Measurements from ENCODE around the gene GNGT2. TPM values are rescaled to one million over a fixed set of nuclear protein-coding genes. Genes with fewer than 3 reads are reported as not detected.

Gene GNGT2
- total RNA-seq, 1 donor from 2014 or later, result 0.58 TPM

GRCh38 chr17:49252148-49252695, 41.8 kb upstream of the GNGT2 start:
- no peak overlapping the region for H3K4me3 ChIP-seq (ENCODE audit: low read depth, low read length)
- TF ChIP-seq CTCF (IDR thresholded peaks at IDR 0.05; ENCODE audit: insufficient read depth, low read length, poor library complexity, severe bottlenecking), result no peak
- H3K36me3 ChIP-seq (ENCODE audit: control insufficient read depth, insufficient read depth, low read length), result no peaks in the 10 kb centered on the region
- DNase-seq (ENCODE audit: low read depth), result no peak
- H3K27me3 ChIP-seq (ENCODE audit: control insufficient read depth, insufficient read depth, low read length), result peaks cover 3% of the 10 kb centered on the region

- Histone ChIP-seq H3K27me3 (ENCODE audit: control insufficient read depth, insufficient read depth, low read length) (peaks cover 3% of the 10 kb centered on the region), H3K36me3 (ENCODE audit: control insufficient read depth, insufficient read depth, low read length) (no peaks in the 10 kb centered on the region), H3K4me3 (ENCODE audit: low read depth, low read length) (no peak overlapping the region)
- no peak for DNase-seq (ENCODE audit: low read depth)
- TF ChIP-seq CTCF (IDR thresholded peaks at IDR 0.05; ENCODE audit: insufficient read depth, low read length, poor library complexity, severe bottlenecking), result no peak
Measured at GRCh38 chr17:49249890-49250522, 39.6 kb upstream of the GNGT2 start.

- DNase-seq (ENCODE audit: low read depth), result no peak
- Histone ChIP-seq H3K27me3 (ENCODE audit: control insufficient read depth, insufficient read depth, low read length) (peaks cover 3% of the 10 kb centered on the region), H3K36me3 (ENCODE audit: control insufficient read depth, insufficient read depth, low read length) (no peaks in the 10 kb centered on the region), H3K4me3 (ENCODE audit: low read depth, low read length) (no peak overlapping the region)
- TF ChIP-seq CTCF (IDR thresholded peaks at IDR 0.05; ENCODE audit: insufficient read depth, low read length, poor library complexity, severe bottlenecking), result no peak
Measured at GRCh38 chr17:49249292-49249794, 39.0 kb upstream of the GNGT2 start.

GRCh38 chr17:49247944-49248343, 37.6 kb upstream of the GNGT2 start:
- Histone ChIP-seq H3K36me3 (ENCODE audit: control insufficient read depth, insufficient read depth, low read length) (no peaks in the 10 kb centered on the region), H3K4me3 (ENCODE audit: low read depth, low read length) (no peak overlapping the region), H3K27me3 (ENCODE audit: control insufficient read depth, insufficient read depth, low read length) (peaks cover 3% of the 10 kb centered on the region)
- DNase-seq (ENCODE audit: low read depth), result no peak
- TF ChIP-seq CTCF (IDR thresholded peaks at IDR 0.05; ENCODE audit: insufficient read depth, low read length, poor library complexity, severe bottlenecking), result no peak

GRCh38 chr17:49244839-49245238, 34.5 kb upstream of the GNGT2 start:
- no peak for TF ChIP-seq CTCF (IDR thresholded peaks at IDR 0.05; ENCODE audit: insufficient read depth, low read length, poor library complexity, severe bottlenecking)
- no peaks in the 10 kb centered on the region for H3K36me3 ChIP-seq (ENCODE audit: control insufficient read depth, insufficient read depth, low read length)
- no peak for DNase-seq (ENCODE audit: low read depth)
- peaks cover 3% of the 10 kb centered on the region for H3K27me3 ChIP-seq (ENCODE audit: control insufficient read depth, insufficient read depth, low read length)
- H3K4me3 ChIP-seq (ENCODE audit: low read depth, low read length), result no peak overlapping the region

GRCh38 chr17:49242813-49243212, 32.4 kb upstream of the GNGT2 start:
- Histone ChIP-seq H3K36me3 (ENCODE audit: control insufficient read depth, insufficient read depth, low read length) (no peaks in the 10 kb centered on the region), H3K27me3 (ENCODE audit: control insufficient read depth, insufficient read depth, low read length) (peaks cover 2% of the 10 kb centered on the region), H3K4me3 (ENCODE audit: low read depth, low read length) (no peak overlapping the region)
- DNase-seq (ENCODE audit: low read depth), result no peak
- TF ChIP-seq CTCF (IDR thresholded peaks at IDR 0.05; ENCODE audit: insufficient read depth, low read length, poor library complexity, severe bottlenecking), result no peak
